ENCODE data around the gene NRIP1. TPM values are rescaled to one million over a fixed set of nuclear protein-coding genes. Genes with fewer than 3 reads are reported as not detected.

NRIP1 gene
- total and polyA plus RNA-seq, 11 donors = 2.9 to 32.0 (median 17.6) TPM

- no peak for ATAC-seq
- no peaks in the 10 kb centered on the region for H3K9me3 ChIP-seq
- intact Hi-C loops (cut with DNase I) = loop anchor here in 1 of 10 donors (10.0 kb wide), 1 partner anchor 218 kb away; no protein-coding TSS in a partner anchor
- 85 to 92% (median 89%) methylated on average over 2 of the region's 2 CpGs for WGBS, 4 donors
- no peak overlapping the region for H3K27ac ChIP-seq
- H3K27me3 ChIP-seq = no peaks in the 10 kb centered on the region
- peaks cover 0 to 7% (median 0%) of the 10 kb centered on the region in 12 donors for H3K4me1 ChIP-seq
- H3K36me3 ChIP-seq = no peaks in the 10 kb centered on the region
- TF ChIP-seq CTCF (IDR thresholded peaks at IDR 0.05) = no peak
- TF ChIP-seq POLR2A (IDR thresholded peaks at IDR 0.05) = no peak
- DNase-seq = no peak
- no peak overlapping the region for H3K4me3 ChIP-seq
These were observed 11.9 kb upstream of the NRIP1 start for GRCh38 chr21:15076730-15077129.

GRCh38 chr21:15071009-15071408 lies 6.2 kb upstream of the NRIP1 start:
- Histone ChIP-seq H3K27ac (no peak overlapping the region), H3K4me3 (no peak overlapping the region), H3K4me1 (peaks cover 0 to 6% (median 0%) of the 10 kb centered on the region in 12 donors), H3K9me3 (no peaks in the 10 kb centered on the region), H3K36me3 (no peaks in the 10 kb centered on the region), H3K27me3 (no peaks in the 10 kb centered on the region)
- TF ChIP-seq CTCF (IDR thresholded peaks at IDR 0.05) (no peak), POLR2A (IDR thresholded peaks at IDR 0.05) (no peak)
- intact Hi-C loops (cut with DNase I) = loop anchor here in 1 of 10 donors (10.0 kb wide), 1 partner anchor 224 kb away; no protein-coding TSS in a partner anchor
- DNase-seq = no peak
- 85 to 98% (median 86%) methylated on average over 4 to 6 of the region's 6 CpGs for WGBS, 4 donors
- no peak for ATAC-seq

GRCh38 chr21:15066123-15066575 lies 1.3 kb upstream of the NRIP1 start:
- H3K9me3 ChIP-seq = no peaks in the 10 kb centered on the region
- H3K4me3 ChIP-seq = peak overlapping the region; percentile 59 to 92 (median 86)
- no peak for DNase-seq
- H3K27ac ChIP-seq = peak overlapping the region; percentile 88 to 98 (median 96)
- no peaks in the 10 kb centered on the region for H3K36me3 ChIP-seq
- peaks cover 0 to 33% (median 21%) of the 10 kb centered on the region in 12 donors for H3K4me1 ChIP-seq
- intact Hi-C loops (cut with DNase I) = loop anchor here in 9 of 10 donors (5.0 to 10.0 kb wide), 8 partner anchors 139 to 681 kb away; partner anchors contain the start of genes HSPA13 (in 2 of the 9) and USP25 (in 1 of the 9)
- 1 to 4% (median 3%) methylated on average over 8 of the region's 8 CpGs for WGBS, 4 donors
- no peaks in the 10 kb centered on the region for H3K27me3 ChIP-seq
- no peak for ATAC-seq
- TF ChIP-seq POLR2A (IDR thresholded peaks at IDR 0.05) (no peak), CTCF (IDR thresholded peaks at IDR 0.05) (no peak)

GRCh38 chr21:15065392-15066122 lies 757 bp upstream of the NRIP1 start:
- Histone ChIP-seq H3K9me3 (no peaks in the 10 kb centered on the region), H3K36me3 (no peaks in the 10 kb centered on the region), H3K27ac (peak overlapping the region; percentile 88 to 98 (median 96)), H3K4me3 (peak overlapping the region; percentile 59 to 92 (median 86)), H3K27me3 (no peaks in the 10 kb centered on the region), H3K4me1 (peaks cover 0 to 39% (median 27%) of the 10 kb centered on the region in 12 donors)
- ATAC-seq = peak; percentile 73 to 76 (median 74)
- intact Hi-C loops (cut with DNase I) = loop anchor here in 9 of 10 donors (2.0 to 10.0 kb wide), 9 partner anchors 139 to 681 kb away; partner anchors contain the start of genes HSPA13 (in 2 of the 9) and USP25 (in 1 of the 9)
- TF ChIP-seq POLR2A (IDR thresholded peaks at IDR 0.05) (peak in 1 of 2 donors; percentile 53), CTCF (IDR thresholded peaks at IDR 0.05) (no peak)
- peak; percentile 83 to 88 (median 85) for DNase-seq
- WGBS, 4 donors = 0 to 1% (median 0%) methylated on average over 31 to 38 of the region's 38 CpGs
